ENCODE results near the gene KRTAP10-3. TPM values are rescaled to one million over a fixed set of nuclear protein-coding genes. Genes with fewer than 3 reads are reported as not detected.

KRTAP10-3 gene
- total RNA-seq, 1 experiment from 2014 or later = not detected

DNA sequence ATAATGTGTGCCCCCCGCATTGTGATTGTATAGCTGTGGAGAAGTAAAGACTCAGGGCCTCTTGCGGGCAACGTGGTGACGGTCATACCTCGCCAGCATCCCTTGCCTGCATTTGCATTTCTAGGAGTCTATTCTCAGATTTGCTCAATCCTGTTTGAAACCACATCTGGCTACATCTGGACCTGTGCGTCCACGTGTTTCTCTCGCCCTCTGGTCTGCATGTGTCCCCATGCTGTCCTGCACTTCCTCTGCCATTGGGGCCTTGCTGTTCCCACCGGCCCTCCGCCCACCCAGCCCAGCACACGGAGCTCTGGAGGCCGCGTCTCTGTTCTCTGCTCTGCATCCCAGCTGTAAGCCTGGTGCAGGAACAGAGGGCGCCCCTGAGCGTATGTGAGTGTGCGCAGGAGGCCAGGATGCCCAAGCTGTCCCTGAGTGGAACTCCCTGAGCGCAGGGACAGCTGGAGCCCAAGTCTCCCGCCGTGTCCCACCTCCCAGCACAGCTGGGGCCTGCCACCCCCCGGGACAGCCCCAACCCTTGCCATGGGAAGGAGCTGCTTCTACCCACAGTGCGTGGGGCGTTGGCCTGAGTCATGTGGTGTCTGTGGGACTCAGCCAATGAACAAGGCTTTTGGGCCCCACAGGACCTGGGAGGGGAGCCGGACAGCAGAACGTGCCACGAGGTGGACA, 8.9 kb downstream of the KRTAP10-3 start:
- Mint-ChIP-seq H3K9me3 (ENCODE audit: low read depth, unreplicated experiment) (peaks cover 3% of the 10 kb centered on the region), H3K27ac (ENCODE audit: unreplicated experiment) (no peak overlapping the region), H3K36me3 (ENCODE audit: insufficient read depth, unreplicated experiment) (no peaks in the 10 kb centered on the region), H3K4me1 (ENCODE audit: low read depth, unreplicated experiment) (peaks cover 9% of the 10 kb centered on the region), H3K4me3 (ENCODE audit: low read depth, unreplicated experiment) (no peak overlapping the region), H3K27me3 (ENCODE audit: unreplicated experiment) (peaks cover 98% of the 10 kb centered on the region)
- no peak for DNase-seq
- TF ChIP-seq, protein P1, sequence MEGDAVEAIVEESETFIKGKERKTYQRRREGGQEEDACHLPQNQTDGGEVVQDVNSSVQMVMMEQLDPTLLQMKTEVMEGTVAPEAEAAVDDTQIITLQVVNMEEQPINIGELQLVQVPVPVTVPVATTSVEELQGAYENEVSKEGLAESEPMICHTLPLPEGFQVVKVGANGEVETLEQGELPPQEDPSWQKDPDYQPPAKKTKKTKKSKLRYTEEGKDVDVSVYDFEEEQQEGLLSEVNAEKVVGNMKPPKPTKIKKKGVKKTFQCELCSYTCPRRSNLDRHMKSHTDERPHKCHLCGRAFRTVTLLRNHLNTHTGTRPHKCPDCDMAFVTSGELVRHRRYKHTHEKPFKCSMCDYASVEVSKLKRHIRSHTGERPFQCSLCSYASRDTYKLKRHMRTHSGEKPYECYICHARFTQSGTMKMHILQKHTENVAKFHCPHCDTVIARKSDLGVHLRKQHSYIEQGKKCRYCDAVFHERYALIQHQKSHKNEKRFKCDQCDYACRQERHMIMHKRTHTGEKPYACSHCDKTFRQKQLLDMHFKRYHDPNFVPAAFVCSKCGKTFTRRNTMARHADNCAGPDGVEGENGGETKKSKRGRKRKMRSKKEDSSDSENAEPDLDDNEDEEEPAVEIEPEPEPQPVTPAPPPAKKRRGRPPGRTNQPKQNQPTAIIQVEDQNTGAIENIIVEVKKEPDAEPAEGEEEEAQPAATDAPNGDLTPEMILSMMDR (IDR thresholded peaks at IDR 0.05; ENCODE audit: unreplicated experiment) = no peak
- CTCF ChIA-PET = interaction anchor here (1.3 kb wide), 1 partner anchor 43 kb away, joined by 3 read pairs; the partner anchor contains the start of gene KRTAP10-6
- intact Hi-C loops (cut with micrococcal nuclease; ENCODE audit: unreplicated experiment) = no loop called here
- BruUV-seq (replicated peaks) = no TSS peak

DNA sequence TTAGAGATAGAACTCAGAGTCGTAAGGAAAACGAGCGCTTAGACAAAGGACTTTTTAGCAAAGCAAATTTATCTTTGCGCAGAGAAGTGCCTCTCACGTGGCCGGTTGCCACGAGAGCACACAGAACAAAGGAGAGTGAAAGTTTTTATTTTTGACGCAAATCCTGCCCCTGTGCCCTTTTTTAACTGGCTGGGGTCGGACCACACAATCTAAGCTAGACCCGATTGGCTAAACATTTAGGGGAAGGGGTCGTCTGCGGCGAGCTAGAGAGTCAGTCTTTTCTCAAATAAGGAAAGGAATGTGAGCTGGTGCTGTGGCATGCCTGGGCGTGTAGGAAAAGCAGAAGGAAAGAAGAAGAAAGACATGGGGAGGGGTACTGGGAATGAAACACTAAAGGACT, 9.7 kb downstream of the KRTAP10-3 start:
- no peak for DNase-seq
- intact Hi-C loops (cut with micrococcal nuclease; ENCODE audit: unreplicated experiment) = no loop called here
- CTCF ChIA-PET = no interaction called here
- Mint-ChIP-seq H3K36me3 (ENCODE audit: insufficient read depth, unreplicated experiment) (no peaks in the 10 kb centered on the region), H3K9me3 (ENCODE audit: low read depth, unreplicated experiment) (peaks cover 3% of the 10 kb centered on the region), H3K4me3 (ENCODE audit: low read depth, unreplicated experiment) (no peak overlapping the region), H3K27me3 (ENCODE audit: unreplicated experiment) (peaks cover 90% of the 10 kb centered on the region), H3K27ac (ENCODE audit: unreplicated experiment) (no peak overlapping the region), H3K4me1 (ENCODE audit: low read depth, unreplicated experiment) (peaks cover 9% of the 10 kb centered on the region)
- TF ChIP-seq, protein P1 (IDR thresholded peaks at IDR 0.05; ENCODE audit: unreplicated experiment) = no peak
- no TSS peak for BruUV-seq (replicated peaks)

DNA sequence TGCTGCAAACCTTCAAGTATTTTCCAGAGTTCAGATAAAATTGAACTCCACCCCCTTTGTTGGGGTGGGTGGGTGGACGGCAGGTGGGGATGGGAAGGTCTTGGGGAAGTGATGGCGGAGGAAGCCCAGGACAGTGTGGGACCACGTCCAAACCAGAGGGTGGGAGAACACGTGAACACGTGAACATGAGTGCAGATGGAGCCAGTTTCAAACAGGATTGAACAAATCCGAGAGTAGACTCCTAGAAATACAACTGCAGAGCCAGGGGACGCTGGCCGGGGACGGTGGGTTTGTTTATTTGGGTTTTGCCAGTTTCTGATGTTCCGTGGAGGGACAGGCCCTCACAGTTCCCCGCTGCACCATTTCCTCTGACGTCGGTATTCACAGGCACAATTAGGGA, 10.2 kb downstream of the KRTAP10-3 start:
- Mint-ChIP-seq H3K36me3 (ENCODE audit: insufficient read depth, unreplicated experiment) (no peaks in the 10 kb centered on the region), H3K27ac (ENCODE audit: unreplicated experiment) (no peak overlapping the region), H3K27me3 (ENCODE audit: unreplicated experiment) (peaks cover 85% of the 10 kb centered on the region), H3K9me3 (ENCODE audit: low read depth, unreplicated experiment) (peaks cover 3% of the 10 kb centered on the region), H3K4me3 (ENCODE audit: low read depth, unreplicated experiment) (no peak overlapping the region), H3K4me1 (ENCODE audit: low read depth, unreplicated experiment) (peaks cover 9% of the 10 kb centered on the region)
- CTCF ChIA-PET = no interaction called here
- TF ChIP-seq, protein P1 (IDR thresholded peaks at IDR 0.05; ENCODE audit: unreplicated experiment) = no peak
- DNase-seq = no peak
- BruUV-seq (replicated peaks) = no TSS peak
- intact Hi-C loops (cut with micrococcal nuclease; ENCODE audit: unreplicated experiment) = no loop called here

DNA sequence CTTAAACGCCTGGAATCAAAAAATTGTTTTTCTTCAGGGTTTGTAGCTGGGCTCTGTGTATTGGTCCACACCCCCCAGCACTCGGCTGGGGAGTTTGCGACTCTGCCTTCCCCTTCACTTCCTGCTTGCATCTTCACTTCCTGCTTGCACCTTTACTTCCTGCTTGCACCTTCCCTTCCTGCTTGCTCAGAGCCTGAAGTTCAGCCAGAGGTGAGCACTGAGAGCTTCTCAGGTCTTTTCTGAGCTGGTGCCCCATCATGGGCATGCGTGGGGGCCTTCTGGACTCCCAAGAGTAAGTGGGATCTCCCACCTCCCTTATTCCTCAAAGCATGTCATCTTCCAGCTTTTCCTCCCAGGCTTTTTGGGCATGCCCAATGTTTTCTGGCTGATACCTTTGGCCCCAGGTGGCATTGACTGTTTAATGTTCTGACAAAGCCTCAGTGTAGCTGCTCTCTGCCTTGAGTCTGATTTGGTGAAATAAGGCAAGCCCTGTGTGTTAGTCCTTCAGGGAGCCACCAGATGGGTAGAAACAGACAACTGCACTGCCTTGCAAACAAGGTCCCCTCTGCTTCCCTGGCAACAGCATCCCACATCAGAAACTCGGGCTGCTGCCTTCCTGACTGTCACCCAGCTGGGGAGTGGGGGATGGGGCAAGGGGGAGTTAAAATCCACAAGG, 10.8 kb downstream of the KRTAP10-3 start:
- no TSS peak for BruUV-seq (replicated peaks)
- CTCF ChIA-PET = no interaction called here
- H3K27ac Mint-ChIP-seq (ENCODE audit: unreplicated experiment) = no peak overlapping the region
- H3K27me3 Mint-ChIP-seq (ENCODE audit: unreplicated experiment) = peaks cover 79% of the 10 kb centered on the region
- H3K9me3 Mint-ChIP-seq (ENCODE audit: low read depth, unreplicated experiment) = peaks cover 3% of the 10 kb centered on the region
- TF ChIP-seq, protein P1 (IDR thresholded peaks at IDR 0.05; ENCODE audit: unreplicated experiment) = no peak
- no peak for DNase-seq
- H3K36me3 Mint-ChIP-seq (ENCODE audit: insufficient read depth, unreplicated experiment) = no peaks in the 10 kb centered on the region
- H3K4me3 Mint-ChIP-seq (ENCODE audit: low read depth, unreplicated experiment) = no peak overlapping the region
- H3K4me1 Mint-ChIP-seq (ENCODE audit: low read depth, unreplicated experiment) = peaks cover 9% of the 10 kb centered on the region
- intact Hi-C loops (cut with micrococcal nuclease; ENCODE audit: unreplicated experiment) = no loop called here

All from Calu3 (cell line).